Prostate gland (tissue), 2 donors: Measurements from ENCODE around the gene DVL3.

Experiments
- CTCF ChIP-seq, 4 experiments: fragments of 200-600 bp in 2 of 4; fragments of 450-650 bp in 2 of 4; sonication (generic) in 2 of 4; IDR thresholded peaks; 1 replicate in 3 of 4; 2 replicates in 1 of 4; pipeline ENCODE4 v1.5.1; 2016 to 2019; ENCODE audit warnings: antibody characterized with exemption in 4 of 4, mild to moderate bottlenecking in 2 of 4, moderate library complexity in 2 of 4
- POLR2AphosphoS5 ChIP-seq: sonication (generic); formaldehyde crosslinking; IDR thresholded peaks from one replicate; pipeline ENCODE4 v1.6.1; 2017; ENCODE audit warnings: antibody characterized with exemption

GRCh38 chr3:184135149-184135910 lies 19.8 kb upstream of the DVL3 start, which contains the start of gene EIF2B5:
- peak; percentile 38 to 80 (median 59) for TF ChIP-seq CTCF (IDR thresholded peaks at IDR 0.05)
- peak; percentile 97 for TF ChIP-seq POLR2AphosphoS5
